HL-60 (cell line): ENCODE data around the gene SCMH1.
"Not testable (repeated sequence)": the region's sequence is repeated elsewhere in the genome, so short reads cannot be mapped to it uniquely, and the experiment has no call there.

Experiments used
- DNase-seq, 2 experiments: peaks; one replicate each; pipeline ENCODE4 v3.0.0-alpha.2; 2010 to 2020; ENCODE audit warnings: low read depth in 1 of 2, low spot score in 1 of 2
- H3K27ac ChIP-seq: fragments of 250-450 bp; sonication (Bioruptor Pico); replicated peaks from 2 replicates; pipeline ENCODE4 v1.5.1; 2020; ENCODE audit warnings: mild to moderate bottlenecking, moderate library complexity
- H3K27me3 ChIP-seq: fragments of 250-450 bp; sonication (Bioruptor Pico); 2 replicates; pipeline ENCODE4 v1.5.1; 2021; ENCODE audit warnings: mild to moderate bottlenecking, moderate library complexity; ENCODE audit not compliant: insufficient read depth, poor library complexity, severe bottlenecking
- H3K4me3 ChIP-seq: replicated peaks from 2 replicates; pipeline ENCODE4 v1.5.1; 2011; ENCODE audit warnings: mild to moderate bottlenecking, control low read depth, low read length; ENCODE audit not compliant: insufficient read depth
- GABPA ChIP-seq: IDR thresholded peaks from 2 replicates; pipeline ENCODE4 v1.6.1; 2012; ENCODE audit warnings: low read depth
- POLR2AphosphoS5 ChIP-seq: IDR thresholded peaks from 2 replicates; pipeline ENCODE4 v1.6.1; 2012; ENCODE audit warnings: low read depth
- REST ChIP-seq: IDR thresholded peaks from 2 replicates; pipeline ENCODE4 v1.6.1; 2012; ENCODE audit warnings: low read depth; ENCODE audit not compliant: insufficient replicate concordance
- SPI1 ChIP-seq: IDR thresholded peaks from 2 replicates; pipeline ENCODE4 v1.6.1; 2012; ENCODE audit warnings: low read depth, mild to moderate bottlenecking, borderline replicate concordance
- TF ChIP-seq, protein P1 (sequence below): IDR thresholded peaks from one replicate; pipeline ENCODE4 v1.5.1; 2011; ENCODE audit warnings: low read length, control low read depth, inconsistent platforms; ENCODE audit not compliant: insufficient read depth

Gene SCMH1

DNA sequence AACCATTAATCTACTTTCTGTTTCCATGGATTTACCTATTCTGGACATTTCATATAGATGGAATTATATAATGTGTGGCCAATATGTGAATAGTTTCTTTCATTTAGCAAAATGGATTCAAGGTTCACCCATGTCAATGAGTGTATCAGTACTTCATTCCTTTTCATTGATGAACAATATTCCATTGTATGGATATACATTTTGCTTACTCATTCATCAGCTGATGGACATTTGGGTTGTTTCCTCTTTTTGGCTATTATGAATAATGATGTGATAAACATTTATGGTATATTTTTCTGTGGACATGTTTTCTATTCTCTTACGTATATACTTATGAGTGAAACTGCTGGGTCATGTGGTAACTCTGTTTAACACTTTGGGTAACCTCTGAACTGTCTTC, 97.8 kb downstream of the SCMH1 start:
- H3K27me3 ChIP-seq: no peaks in the 10 kb centered on the region
- no peak overlapping the region for H3K4me3 ChIP-seq
- no peak overlapping the region for H3K27ac ChIP-seq
- DNase-seq: no peak
- TF ChIP-seq GABPA: no peak
- TF ChIP-seq POLR2AphosphoS5: no peak

DNA sequence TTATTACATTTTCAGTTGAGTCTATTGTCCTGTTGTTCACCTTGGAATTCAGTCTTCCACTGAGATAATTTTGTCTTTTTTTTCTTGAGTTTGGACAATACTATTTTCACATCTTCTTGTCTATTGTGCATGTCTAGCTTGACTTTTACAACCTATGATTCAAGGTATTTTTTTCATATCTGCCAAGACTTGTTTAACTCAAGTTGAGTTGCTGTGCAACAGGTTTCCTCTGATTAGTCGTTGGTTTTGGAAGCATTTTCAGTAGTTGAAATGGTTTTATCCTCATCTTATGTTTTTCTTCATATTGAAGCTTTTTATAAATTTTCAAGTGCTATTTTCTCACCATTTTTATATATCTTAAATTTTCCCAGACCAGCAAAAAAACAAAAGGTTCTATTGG, 103.6 kb downstream of the SCMH1 start:
- Histone ChIP-seq H3K27me3 (no peaks in the 10 kb centered on the region), H3K27ac (no peak overlapping the region), H3K4me3 (no peak overlapping the region)
- no peak for DNase-seq
- no peak for TF ChIP-seq POLR2AphosphoS5

DNA sequence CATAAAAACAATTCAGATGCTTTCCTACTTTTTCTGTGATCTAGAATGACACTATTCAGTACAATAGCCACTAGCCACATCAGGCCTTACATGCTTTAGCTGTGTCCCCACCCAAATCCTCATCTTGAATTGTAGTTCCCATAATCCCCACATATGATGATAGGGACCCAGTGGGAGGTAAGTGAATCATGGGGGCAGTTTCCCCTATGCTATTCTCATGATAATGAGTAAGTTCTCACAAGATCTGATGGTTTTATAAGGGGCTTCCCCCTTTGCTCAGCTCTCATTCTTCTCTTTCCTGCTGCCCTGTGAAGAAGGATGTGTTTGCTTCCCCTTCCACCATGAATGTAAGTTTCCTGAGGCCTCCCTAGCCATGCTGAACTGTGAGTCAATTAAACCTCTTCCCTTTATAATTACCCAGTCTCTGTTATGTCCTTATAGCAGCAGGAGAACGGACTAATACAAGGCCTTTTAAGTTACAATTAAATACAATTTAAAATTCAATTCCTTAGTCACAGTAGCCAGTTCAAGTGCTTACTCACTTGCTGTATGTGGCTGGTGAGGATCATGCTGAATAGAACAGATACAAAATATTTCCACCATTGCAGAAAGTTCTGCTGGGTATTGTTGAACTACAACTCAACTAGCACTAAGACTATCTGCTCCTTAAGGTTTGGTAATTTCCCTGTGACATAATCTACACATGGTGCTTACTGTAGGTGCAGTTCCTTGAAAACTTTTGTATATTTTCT, 106.7 kb downstream of the SCMH1 start:
- H3K27ac ChIP-seq: no peak overlapping the region
- no peak for TF ChIP-seq POLR2AphosphoS5
- no peak for TF ChIP-seq GABPA
- no peak for TF ChIP-seq REST
- no peak for TF ChIP-seq SPI1
- TF ChIP-seq, protein P1, sequence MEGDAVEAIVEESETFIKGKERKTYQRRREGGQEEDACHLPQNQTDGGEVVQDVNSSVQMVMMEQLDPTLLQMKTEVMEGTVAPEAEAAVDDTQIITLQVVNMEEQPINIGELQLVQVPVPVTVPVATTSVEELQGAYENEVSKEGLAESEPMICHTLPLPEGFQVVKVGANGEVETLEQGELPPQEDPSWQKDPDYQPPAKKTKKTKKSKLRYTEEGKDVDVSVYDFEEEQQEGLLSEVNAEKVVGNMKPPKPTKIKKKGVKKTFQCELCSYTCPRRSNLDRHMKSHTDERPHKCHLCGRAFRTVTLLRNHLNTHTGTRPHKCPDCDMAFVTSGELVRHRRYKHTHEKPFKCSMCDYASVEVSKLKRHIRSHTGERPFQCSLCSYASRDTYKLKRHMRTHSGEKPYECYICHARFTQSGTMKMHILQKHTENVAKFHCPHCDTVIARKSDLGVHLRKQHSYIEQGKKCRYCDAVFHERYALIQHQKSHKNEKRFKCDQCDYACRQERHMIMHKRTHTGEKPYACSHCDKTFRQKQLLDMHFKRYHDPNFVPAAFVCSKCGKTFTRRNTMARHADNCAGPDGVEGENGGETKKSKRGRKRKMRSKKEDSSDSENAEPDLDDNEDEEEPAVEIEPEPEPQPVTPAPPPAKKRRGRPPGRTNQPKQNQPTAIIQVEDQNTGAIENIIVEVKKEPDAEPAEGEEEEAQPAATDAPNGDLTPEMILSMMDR: no peak
- no peaks in the 10 kb centered on the region for H3K27me3 ChIP-seq
- DNase-seq: no peak
- H3K4me3 ChIP-seq: no peak overlapping the region

DNA sequence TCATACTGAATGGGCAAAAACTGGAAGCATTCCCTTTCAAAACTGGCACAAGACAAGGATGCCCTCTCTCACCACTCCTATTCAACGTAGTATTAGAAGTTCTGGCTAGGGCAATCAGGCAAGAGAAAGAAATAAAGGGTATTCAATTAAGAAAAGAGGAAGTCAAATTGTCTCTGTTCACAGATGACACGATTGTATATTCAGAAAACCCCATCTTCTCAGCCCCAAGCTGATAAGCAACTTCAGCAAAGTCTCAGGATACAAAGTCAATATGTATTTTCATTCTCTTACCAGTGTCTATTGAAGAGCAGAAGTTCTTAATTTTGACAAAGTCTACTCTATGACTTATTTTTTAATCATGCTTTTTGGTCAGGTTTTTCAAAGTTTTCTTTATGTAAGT, 107.8 kb downstream of the SCMH1 start:
- TF ChIP-seq SPI1: peak; percentile 45
- H3K4me3 ChIP-seq, DNase-seq, H3K27ac ChIP-seq, H3K27me3 ChIP-seq: not testable (repeated sequence)

DNA sequence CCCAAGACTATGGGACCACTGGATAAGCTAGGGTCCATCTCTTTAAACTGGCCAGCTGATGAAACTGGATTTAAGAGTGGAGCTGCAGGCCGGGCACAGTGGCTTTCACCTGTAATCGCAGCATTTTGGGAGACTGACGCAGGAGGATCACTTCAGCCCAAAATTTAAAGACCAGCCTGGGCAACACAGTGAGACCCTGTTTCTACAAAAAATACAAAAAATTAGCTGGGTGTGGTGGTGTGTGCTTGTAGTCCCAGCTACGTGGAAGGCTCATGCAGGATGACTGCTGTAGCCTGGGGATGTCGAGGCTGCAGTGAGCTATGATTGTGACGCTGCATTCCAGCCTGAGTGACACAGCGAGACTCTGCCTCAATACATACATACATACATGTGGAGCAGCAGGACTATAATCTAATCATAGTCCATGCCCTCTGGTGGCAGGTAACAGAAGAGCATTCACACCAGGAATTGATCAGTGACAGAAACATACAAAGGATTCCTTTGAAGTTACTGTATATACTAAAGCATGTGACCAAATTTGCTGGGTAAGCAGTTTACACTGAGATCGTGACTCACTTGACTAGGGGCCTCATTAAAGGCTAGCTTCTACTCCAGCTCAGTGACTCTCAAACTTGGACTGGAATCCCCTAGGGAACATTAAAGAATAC, 119.1 kb downstream of the SCMH1 start:
- TF ChIP-seq GABPA (no peak), REST (no peak), SPI1 (no peak)
- TF ChIP-seq, protein P1: peak; percentile 52
- H3K4me3 ChIP-seq: no peak overlapping the region

More for the DNA sequence above, 119.1 kb downstream of the SCMH1 start:
- Histone ChIP-seq H3K27ac (no peak overlapping the region), H3K27me3 (no peaks in the 10 kb centered on the region)
- peak in 1 of 2 experiments; percentile 21 for DNase-seq
